Hematopoietic multipotent progenitor cell treated with erythropoietin and hydrocortisone succinate and interleukin-3 and kit ligand, for 15 days (in vitro differentiated cells): ENCODE results near the gene RTN4RL1.

Experiments
- DNase-seq: peaks from one replicate; pipeline ENCODE4 v3.0.0-alpha.2; 2015; ENCODE audit warnings: low spot score

Gene RTN4RL1, protein sequence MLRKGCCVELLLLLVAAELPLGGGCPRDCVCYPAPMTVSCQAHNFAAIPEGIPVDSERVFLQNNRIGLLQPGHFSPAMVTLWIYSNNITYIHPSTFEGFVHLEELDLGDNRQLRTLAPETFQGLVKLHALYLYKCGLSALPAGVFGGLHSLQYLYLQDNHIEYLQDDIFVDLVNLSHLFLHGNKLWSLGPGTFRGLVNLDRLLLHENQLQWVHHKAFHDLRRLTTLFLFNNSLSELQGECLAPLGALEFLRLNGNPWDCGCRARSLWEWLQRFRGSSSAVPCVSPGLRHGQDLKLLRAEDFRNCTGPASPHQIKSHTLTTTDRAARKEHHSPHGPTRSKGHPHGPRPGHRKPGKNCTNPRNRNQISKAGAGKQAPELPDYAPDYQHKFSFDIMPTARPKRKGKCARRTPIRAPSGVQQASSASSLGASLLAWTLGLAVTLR

DNA sequence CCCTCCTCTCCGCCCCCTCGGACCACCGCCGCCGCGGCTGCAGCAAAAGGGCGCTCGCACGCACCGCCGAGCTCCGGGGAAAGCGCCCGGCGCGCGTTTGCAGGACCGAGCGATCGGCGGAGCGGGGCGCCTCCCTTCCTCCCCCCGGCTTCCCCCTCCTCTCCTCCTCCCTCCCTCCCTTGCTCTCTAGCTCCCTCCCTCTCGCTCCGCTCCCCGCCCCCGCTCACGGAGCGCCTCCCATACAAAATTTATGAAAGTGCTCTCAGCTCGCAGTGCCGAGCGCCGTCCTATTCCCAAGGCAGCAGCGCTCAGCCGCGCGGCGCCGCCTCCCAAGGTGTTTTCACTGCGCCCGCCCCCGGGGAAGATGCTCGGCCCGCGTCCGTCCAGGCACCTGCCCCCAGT lies at the start of gene RTN4RL1:
RTN4RL1 (minus strand) TSS at position 115 of the 402 bp plus-strand sequence. CDS start 469 bp downstream, outside the sequence.
- DNase-seq = no peak

DNA sequence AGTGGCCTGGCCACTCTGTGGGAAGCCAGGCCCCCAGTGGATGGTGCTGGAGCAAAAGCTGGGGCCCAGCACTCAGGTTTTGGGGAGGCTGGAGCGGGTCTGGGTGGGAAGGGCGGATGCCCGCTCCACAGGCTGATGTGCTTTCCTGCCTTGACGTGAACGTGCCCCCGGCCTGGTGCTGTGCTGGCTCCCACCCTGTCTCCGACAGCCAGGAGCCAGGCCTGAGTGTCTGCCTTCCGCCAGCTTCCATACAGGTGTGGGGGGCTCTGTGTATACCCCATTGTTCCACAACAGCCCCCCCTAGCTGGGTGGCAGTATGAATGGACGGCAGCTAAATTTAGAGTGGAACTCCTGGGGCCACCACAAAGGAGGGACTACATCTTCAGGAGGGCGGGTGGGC lies 49.8 kb upstream of the RTN4RL1 start:
- no peak for DNase-seq

DNA sequence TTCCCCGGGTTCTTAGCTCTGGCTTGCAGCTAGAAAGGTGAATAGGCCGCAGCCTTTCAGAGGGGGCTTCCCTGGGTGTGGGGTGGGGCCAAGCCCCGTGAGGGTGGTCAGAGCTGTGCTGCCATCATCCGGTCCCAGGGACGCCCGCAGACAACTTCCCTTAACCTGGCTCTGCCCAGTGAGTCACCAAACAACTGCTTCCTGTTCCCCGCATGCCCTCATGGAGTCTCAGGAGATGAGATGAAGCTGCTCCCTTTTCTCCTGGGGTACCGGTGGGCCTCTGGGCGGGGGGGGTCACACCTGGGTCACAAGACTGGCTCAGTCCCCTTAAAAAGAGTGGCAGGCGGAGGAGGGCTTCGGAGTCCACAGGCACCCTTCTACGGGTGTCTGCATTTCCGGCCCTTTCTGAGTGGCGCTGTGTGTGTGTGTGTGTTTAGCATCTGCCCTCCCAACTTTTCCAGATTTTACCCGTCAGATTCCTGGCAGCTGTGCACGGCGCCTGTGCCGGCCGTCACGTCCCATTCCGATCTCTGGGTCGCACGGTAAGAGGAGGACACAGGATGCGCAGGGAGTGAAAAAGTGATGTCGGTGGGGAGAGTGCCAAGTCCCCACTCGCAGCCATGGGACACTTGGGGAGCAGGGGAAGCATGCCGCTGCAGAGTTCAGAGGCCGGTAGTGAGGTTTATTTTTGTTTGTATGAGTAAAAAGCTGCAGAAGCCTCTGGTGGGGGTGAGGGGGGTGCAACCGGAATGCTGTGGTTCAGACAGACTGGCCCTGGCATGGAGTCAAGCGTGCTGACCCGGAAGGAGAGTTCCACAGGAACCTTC lies 46.5 kb upstream of the RTN4RL1 start:
- no peak for DNase-seq

- no peak for DNase-seq
These were observed 45.9 kb upstream of the RTN4RL1 start for GRCh38 chr17:2071024-2071385.

DNA sequence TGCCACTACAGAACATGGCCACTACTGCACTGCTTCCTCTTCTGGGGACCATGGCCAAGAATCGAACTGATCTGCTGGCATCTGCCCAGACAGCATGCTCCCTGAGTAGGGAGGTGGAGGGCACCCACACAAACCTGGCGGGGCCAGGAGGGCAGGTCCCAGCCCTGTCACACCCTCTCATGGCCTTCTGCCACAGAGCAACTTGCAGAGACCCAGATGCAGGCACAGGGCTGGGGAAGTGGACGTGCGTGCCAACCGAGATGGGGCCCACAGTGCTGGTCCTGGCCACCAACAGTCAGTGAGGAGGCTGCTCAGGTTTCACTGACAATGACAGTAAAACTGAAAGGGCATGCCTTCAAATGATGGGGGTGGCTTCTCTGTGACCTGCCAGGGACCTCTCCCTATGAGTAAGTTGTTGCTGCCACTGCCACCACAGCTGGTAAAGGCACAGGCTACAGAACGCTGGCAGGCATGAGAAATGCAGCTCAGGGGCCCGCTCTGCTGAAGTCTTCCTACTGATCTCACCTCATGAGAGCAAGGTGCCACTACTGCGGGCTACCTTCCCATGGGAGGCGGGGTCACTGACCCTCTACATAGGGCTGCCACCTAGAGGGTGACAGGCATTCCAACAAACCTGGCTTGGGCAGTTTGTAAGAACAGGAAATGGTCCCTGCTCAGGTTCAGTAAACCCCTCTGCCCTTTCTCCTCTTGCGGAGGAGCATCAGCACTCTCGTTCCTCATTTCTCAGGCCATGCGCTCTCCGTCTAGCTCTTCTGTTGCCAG lies 45.3 kb upstream of the RTN4RL1 start:
- DNase-seq = no peak

GRCh38 chr17:2068519-2069051 lies 43.5 kb upstream of the RTN4RL1 start:
- DNase-seq = no peak

GRCh38 chr17:2068031-2068518 lies 42.9 kb upstream of the RTN4RL1 start:
- DNase-seq = no peak

DNA sequence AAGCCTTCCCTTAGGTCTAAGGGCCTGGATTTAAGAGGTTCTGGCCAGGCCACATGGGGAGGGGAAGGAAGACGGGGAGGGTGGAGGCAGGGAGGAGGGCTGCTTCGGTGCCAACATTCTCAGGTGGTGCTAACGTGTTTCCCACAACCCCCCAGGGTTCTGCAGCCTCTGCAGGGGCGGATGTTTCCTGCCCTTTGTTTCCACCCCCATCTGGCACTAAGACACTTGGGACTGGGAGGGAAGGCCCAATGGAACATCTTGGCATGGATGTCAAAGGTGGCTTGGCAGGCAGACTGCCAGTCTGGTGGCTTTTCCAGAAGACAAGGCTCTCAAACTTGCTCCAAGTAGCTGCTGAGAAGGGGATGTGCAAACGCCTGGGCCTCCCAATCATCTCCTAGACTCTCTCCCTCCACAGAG lies 42.5 kb upstream of the RTN4RL1 start:
- DNase-seq = no peak

DNA sequence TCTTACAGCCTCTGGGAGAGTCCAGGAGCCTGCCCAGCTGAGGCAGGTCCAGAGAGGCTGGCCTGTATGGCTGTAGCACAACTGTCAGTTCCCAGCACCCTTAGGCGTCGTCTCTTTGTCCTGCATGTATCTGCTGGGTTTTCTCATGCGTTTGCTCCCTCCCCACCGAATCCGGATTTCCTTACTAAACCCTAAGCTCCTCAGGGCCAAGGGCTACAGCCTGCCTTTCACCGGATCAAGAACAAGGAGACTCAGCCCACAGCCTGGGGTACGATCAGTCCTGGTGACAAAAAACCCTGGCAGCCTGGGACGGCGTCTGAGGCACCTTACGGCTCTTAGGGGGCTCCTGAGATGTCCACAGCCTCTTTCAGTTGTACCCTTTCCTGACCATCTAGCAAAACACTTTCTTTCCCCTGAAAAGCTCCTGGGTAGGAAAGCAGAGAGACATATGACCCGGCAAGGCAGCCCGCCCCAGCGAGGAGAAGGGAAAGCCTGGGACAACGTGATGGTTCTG lies 42.0 kb upstream of the RTN4RL1 start:
- DNase-seq = no peak

- DNase-seq = no peak
These were observed 40.8 kb upstream of the RTN4RL1 start for GRCh38 chr17:2065949-2066400.

DNA sequence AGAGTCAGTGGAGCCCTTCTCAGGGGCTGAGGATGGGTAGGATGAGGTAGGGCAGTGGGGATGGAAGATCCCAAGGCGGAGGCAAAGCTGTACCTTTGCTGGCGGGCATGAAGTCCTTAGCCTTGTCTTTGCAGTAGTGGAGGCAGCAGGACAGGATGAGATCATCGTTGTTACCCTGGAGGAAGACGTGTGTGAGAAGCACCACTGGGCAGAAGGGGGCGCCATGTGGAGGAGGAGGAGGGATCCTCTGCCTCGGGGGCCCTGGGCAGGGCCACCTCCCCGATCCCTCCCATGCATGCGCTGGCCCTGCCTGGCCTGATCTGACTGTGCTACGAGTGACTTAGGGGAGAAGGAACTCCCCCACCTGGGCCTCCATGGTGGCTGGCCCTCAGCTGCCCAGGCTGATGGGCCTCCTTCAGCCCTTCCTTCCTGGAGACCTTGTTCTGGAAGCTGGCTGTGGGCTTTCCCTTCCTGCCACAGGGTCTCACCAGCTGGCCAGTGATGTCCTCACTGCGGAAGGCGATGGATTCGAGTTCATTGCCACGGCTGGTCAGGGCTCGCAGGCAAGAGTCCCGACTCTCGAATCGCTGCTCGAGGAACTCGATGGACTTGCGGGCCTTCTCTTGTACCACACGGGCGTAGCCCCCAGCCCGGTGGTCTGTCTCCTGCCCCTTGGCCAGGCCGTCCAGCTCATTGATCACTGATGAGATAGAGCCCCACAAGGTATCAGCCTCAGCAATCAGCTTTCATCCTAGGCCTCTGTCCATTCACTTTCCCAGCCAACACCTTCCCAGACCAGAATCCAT lies 40.0 kb upstream of the RTN4RL1 start:
- no peak for DNase-seq

- no peak for DNase-seq
These were observed 39.4 kb upstream of the RTN4RL1 start for GRCh38 chr17:2064520-2064971.

GRCh38 chr17:2064147-2064489 lies 39.0 kb upstream of the RTN4RL1 start:
- no peak for DNase-seq

DNA sequence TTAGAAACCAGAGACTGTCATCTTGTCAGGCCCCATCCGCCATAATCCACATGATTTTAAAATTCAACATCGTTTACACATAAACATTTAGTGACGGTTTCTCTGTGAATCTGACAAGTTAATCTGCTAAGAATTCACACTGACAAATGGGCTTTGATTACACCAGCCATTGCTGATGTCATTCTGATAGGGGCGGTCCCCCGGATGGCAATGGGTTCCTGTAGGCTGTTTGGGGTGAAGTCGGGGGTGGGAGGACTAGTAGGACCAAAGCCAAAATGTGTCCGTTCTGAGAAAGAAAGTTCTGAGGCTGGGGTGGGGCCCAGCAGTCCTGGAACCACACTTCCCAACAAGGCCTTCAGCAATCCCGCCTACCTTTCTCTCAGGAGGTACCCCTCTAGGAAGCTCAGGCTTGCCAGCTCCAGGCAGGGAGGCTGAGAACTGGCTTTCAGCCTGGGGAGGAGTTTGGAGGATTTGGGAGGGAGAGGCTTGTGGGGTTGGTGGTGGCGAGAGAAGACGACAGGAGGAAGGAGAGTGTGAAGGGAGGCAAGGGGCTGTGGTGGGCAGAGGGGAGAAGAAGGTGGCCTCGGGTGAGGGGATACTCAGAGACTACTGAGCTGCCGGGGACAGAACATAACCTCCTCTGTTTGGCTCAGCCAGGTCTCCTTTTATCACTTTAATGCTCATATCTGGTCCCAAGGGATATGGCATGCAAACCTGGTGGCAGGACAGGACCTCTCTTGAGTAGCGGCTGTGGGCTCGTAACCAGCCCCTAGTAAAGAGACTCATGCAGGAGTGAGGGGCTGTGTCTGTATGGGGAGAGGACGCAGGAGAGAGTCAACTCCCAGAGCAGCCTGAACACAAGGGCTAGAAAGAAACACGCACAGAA lies 38.4 kb upstream of the RTN4RL1 start:
- DNase-seq = no peak

GRCh38 chr17:2062571-2063183 lies 37.5 kb upstream of the RTN4RL1 start:
- no peak for DNase-seq

GRCh38 chr17:2061441-2061958 lies 36.4 kb upstream of the RTN4RL1 start:
- no peak for DNase-seq

- DNase-seq = no peak
These were observed 35.7 kb upstream of the RTN4RL1 start for GRCh38 chr17:2060681-2061440.

DNA sequence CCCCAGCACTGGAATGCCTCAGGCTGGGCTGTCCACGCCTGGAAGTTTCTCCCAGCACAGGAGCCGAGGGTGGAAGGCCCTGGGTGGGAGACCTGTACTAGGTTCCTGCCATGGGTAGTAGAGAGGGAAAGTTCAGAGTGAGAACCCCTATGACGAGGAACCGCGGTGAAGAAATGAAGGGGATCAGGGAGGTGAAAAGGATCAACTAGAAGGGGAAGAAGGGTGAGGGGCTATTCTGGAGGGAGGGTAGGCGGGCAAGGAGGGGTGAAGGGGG lies 35.2 kb upstream of the RTN4RL1 start:
- no peak for DNase-seq
